Mesothelial cell of epicardium (in vitro differentiated cells): Measurements from ENCODE around the gene ARHGEF28. TPM values are rescaled to one million over a fixed set of nuclear protein-coding genes. Genes with fewer than 3 reads are reported as not detected.
A peak's percentile ranks its signal among the peaks of the same experiment; 100 is the strongest.

Experiments
- DNase-seq, 2 experiments: peaks; one replicate each; pipeline ENCODE4 v3.0.0; 2021; ENCODE audit warnings: low spot score in 2 of 2; ENCODE audit not compliant: unreplicated experiment in 2 of 2
- H3K27ac Mint-ChIP-seq: 2 replicates; pipeline ENCODE4 v1.8.0; 2021; ENCODE audit warnings: mixed read lengths
- H3K27me3 Mint-ChIP-seq: 2 replicates; pipeline ENCODE4 v1.8.0; 2021; ENCODE audit warnings: low read depth, mixed read lengths
- H3K36me3 Mint-ChIP-seq: 2 replicates; pipeline ENCODE4 v1.8.0; 2021; ENCODE audit warnings: mixed read lengths
- H3K4me1 Mint-ChIP-seq: 2 replicates; pipeline ENCODE4 v1.8.0; 2021; ENCODE audit warnings: mixed read lengths
- H3K4me3 Mint-ChIP-seq: 2 replicates; pipeline ENCODE4 v1.8.0; 2021; ENCODE audit warnings: mild to moderate bottlenecking, moderate library complexity, mixed read lengths
- H3K9me3 Mint-ChIP-seq: 2 replicates; pipeline ENCODE4 v1.8.0; 2021; ENCODE audit warnings: mixed read lengths
- total RNA-seq: library from RNA; stranded (reverse); gene quantifications from 3 replicates; pipeline ENCODE4 v1.2.1, GENCODE V29; 2021
- TF ChIP-seq, protein P1 (sequence below): fragments of 200-600 bp; sonication (generic); IDR thresholded peaks from one replicate; pipeline ENCODE4 v1.5.0; 2021; ENCODE audit warnings: antibody characterized with exemption; ENCODE audit not compliant: unreplicated experiment

ARHGEF28 gene
- total RNA-seq, 1 donor from 2014 or later, result 0.40 TPM

- DNase-seq, result no peak
- Mint-ChIP-seq H3K27me3 (peaks cover 87% of the 10 kb centered on the region), H3K4me3 (peak overlapping the region; percentile 26), H3K36me3 (no peaks in the 10 kb centered on the region), H3K9me3 (no peaks in the 10 kb centered on the region), H3K27ac (no peak overlapping the region), H3K4me1 (peaks cover 2% of the 10 kb centered on the region)
- TF ChIP-seq, protein P1, sequence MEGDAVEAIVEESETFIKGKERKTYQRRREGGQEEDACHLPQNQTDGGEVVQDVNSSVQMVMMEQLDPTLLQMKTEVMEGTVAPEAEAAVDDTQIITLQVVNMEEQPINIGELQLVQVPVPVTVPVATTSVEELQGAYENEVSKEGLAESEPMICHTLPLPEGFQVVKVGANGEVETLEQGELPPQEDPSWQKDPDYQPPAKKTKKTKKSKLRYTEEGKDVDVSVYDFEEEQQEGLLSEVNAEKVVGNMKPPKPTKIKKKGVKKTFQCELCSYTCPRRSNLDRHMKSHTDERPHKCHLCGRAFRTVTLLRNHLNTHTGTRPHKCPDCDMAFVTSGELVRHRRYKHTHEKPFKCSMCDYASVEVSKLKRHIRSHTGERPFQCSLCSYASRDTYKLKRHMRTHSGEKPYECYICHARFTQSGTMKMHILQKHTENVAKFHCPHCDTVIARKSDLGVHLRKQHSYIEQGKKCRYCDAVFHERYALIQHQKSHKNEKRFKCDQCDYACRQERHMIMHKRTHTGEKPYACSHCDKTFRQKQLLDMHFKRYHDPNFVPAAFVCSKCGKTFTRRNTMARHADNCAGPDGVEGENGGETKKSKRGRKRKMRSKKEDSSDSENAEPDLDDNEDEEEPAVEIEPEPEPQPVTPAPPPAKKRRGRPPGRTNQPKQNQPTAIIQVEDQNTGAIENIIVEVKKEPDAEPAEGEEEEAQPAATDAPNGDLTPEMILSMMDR, result no peak
These were observed 1.1 kb upstream of the ARHGEF28 start for GRCh38 chr5:73624888-73625287.

DNA sequence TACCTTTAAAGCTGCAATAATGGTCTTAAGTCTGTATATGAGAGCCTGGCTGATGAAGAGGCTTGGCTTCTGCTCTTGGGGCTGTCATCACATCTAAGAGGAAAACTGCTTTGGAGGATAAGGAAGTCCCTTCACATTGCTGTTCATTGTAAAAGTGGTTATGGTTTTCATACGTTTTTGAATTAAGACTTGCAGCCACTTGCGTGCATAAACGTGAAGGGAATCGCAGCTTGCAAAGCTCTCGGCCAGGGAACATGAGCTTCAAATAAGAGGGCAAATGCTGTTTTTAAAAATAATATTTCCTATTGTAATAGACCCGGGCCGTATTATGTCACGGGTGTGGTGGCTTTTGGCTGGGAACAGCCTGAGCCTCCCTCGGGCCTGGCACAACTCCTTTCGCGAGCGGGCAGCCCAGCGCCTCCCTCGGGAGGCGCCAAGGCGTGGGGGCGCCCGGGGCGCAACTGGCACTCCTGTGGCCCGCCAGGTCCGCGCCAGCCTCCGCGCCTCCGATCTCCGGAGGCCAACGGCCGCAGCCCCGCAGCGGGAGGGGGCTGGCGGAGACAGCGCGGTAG, 538 bp upstream of the ARHGEF28 start:
- peaks cover 2% of the 10 kb centered on the region for H3K4me1 Mint-ChIP-seq
- peak overlapping the region; percentile 60 for H3K4me3 Mint-ChIP-seq
- H3K9me3 Mint-ChIP-seq, result no peaks in the 10 kb centered on the region
- no peaks in the 10 kb centered on the region for H3K36me3 Mint-ChIP-seq
- H3K27me3 Mint-ChIP-seq, result peaks cover 85% of the 10 kb centered on the region
- no peak overlapping the region for H3K27ac Mint-ChIP-seq
- TF ChIP-seq, protein P1, result no peak
- no peak for DNase-seq

DNA sequence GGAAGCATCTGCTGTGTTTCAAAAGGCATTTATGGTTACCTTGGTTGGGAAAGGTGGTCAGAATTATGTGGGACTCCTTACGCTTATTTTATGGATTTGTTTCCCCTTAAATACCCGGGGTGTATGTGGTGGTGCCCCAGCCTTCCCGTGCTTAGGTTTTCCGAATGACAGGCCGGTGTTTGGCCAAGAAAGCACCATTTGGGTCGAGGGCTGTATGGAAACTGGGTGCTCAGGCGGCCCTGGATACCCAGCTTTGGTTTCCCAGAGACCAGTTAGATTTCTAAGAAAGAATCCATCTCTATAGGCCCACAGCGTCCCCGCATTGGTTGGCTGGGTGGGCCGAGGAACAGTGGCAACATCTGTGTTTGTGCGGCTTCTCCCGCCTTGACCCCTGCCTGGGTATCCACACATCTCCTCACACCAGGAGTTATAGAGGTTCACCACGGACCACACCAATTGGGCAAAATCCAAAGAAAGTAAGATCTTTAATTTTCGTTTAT, 868 bp downstream of the ARHGEF28 start:
- H3K36me3 Mint-ChIP-seq, result no peaks in the 10 kb centered on the region
- TF ChIP-seq, protein P1, result no peak

GRCh38 chr5:73629456-73629855, 3.5 kb downstream of the ARHGEF28 start:
- Mint-ChIP-seq H3K4me3 (no peak overlapping the region), H3K27ac (no peak overlapping the region), H3K27me3 (peaks cover 88% of the 10 kb centered on the region), H3K9me3 (no peaks in the 10 kb centered on the region), H3K4me1 (peaks cover 2% of the 10 kb centered on the region), H3K36me3 (no peaks in the 10 kb centered on the region)
- TF ChIP-seq, protein P1, result no peak
- DNase-seq, result no peak

More for the DNA sequence above, 868 bp downstream of the ARHGEF28 start:
- peaks cover 2% of the 10 kb centered on the region for H3K4me1 Mint-ChIP-seq
- DNase-seq, result no peak
- H3K27me3 Mint-ChIP-seq, result peaks cover 88% of the 10 kb centered on the region
- peak overlapping the region; percentile 62 for H3K4me3 Mint-ChIP-seq
- H3K9me3 Mint-ChIP-seq, result no peaks in the 10 kb centered on the region
- H3K27ac Mint-ChIP-seq, result no peak overlapping the region

- no peaks in the 10 kb centered on the region for H3K9me3 Mint-ChIP-seq
- H3K4me3 Mint-ChIP-seq, result no peak overlapping the region
- no peak overlapping the region for H3K27ac Mint-ChIP-seq
- peaks cover 93% of the 10 kb centered on the region for H3K27me3 Mint-ChIP-seq
- no peaks in the 10 kb centered on the region for H3K36me3 Mint-ChIP-seq
- H3K4me1 Mint-ChIP-seq, result no peaks in the 10 kb centered on the region
- DNase-seq, result no peak
- TF ChIP-seq, protein P1, result no peak
These were observed 4.8 kb downstream of the ARHGEF28 start for GRCh38 chr5:73630765-73631164.
